Measurements from ENCODE around the gene TTC39C. TPM values are rescaled to one million over a fixed set of nuclear protein-coding genes. Genes with fewer than 3 reads are reported as not detected.

Gene TTC39C
- total and polyA plus RNA-seq, 2 donors (not counting 3 experiments of a cell fraction or from before 2014, with no cell fraction given) = 0.61 to 6.2 TPM

GRCh38 chr18:24013051-24013450 lies 1.5 kb upstream of the TTC39C start:
- no peak overlapping the region for H3K9ac ChIP-seq (replicated peaks; ENCODE audit: extremely low read depth, insufficient read depth, low read length)
- ChIA-PET CTCF (no interaction called here), POLR2A (interaction anchor here (0.7 kb wide), 1 partner anchor 348 kb away, joined by 4 read pairs; no protein-coding TSS in a partner anchor)
- BruUV-seq (replicated peaks) = no TSS peak
- dilution Hi-C loops (cut with MboI; ENCODE audit: extremely low pct_ligation_motif_present, low sequenced_read_pairs) (no loop called here), intact Hi-C loops (cut with micrococcal nuclease) (loop anchor here (10.0 kb wide), 1 partner anchor 102 kb away; no protein-coding TSS in a partner anchor)
- no peak overlapping the region for H3K4me3 ChIP-seq (replicated peaks in 1 of 3; ENCODE audit: insufficient read depth in 1 of 3, low read depth in 1 of 3, low read length in 3 of 3)
- no peak for DNase-seq (ENCODE audit: low read depth, low spot score)
- H3K4me2 ChIP-seq (ENCODE audit: insufficient read depth, low read length) = no peak overlapping the region
- H3K9me1 ChIP-seq (replicated peaks; ENCODE audit: control insufficient read depth, extremely low read depth, insufficient read depth, low read length) = no peaks in the 10 kb centered on the region
- peaks cover 41 to 58% of the 10 kb centered on the region in 2 experiments for H3K27me3 ChIP-seq (ENCODE audit: control insufficient read depth in 2 of 2, insufficient read depth in 2 of 2, low read length in 2 of 2)
- H4K20me1 ChIP-seq (replicated peaks; ENCODE audit: control insufficient read depth, extremely low read depth, insufficient read depth, low read length) = no peaks in the 10 kb centered on the region
- peaks cover 8% of the 10 kb centered on the region for H3K4me1 ChIP-seq (ENCODE audit: control insufficient read depth, extremely low read depth, insufficient read depth, low read length)
- H3K9me3 ChIP-seq (replicated peaks; ENCODE audit: control insufficient read depth, insufficient read depth, low read length) = no peaks in the 10 kb centered on the region
- H3K79me2 ChIP-seq (ENCODE audit: control insufficient read depth, insufficient read depth, low read length) = no peaks in the 10 kb centered on the region
- no peak overlapping the region for H3K27ac ChIP-seq (ENCODE audit: insufficient read depth, low read depth, low read length)
- no peak overlapping the region for H2AFZ ChIP-seq (ENCODE audit: low read depth, low read length)
- FAIRE-seq = peak; percentile 64
- TF ChIP-seq POLR2A (IDR thresholded peaks at IDR 0.05; ENCODE audit: low read depth, low read length) (no peak), MYC (IDR thresholded peaks at IDR 0.05; ENCODE audit: low read depth, low read length) (no peak)
- no peaks in the 10 kb centered on the region for H3K36me3 ChIP-seq (ENCODE audit: control insufficient read depth in 2 of 2, extremely low read depth in 1 of 2, insufficient read depth in 2 of 2, low read length in 2 of 2)

GRCh38 chr18:24014986-24015638 lies 558 bp downstream of the TTC39C start:
- Histone ChIP-seq H4K20me1 (replicated peaks; ENCODE audit: control insufficient read depth, extremely low read depth, insufficient read depth, low read length) (no peaks in the 10 kb centered on the region), H2AFZ (ENCODE audit: low read depth, low read length) (peak overlapping the region; percentile 98), H3K79me2 (ENCODE audit: control insufficient read depth, insufficient read depth, low read length) (no peaks in the 10 kb centered on the region), H3K4me2 (ENCODE audit: insufficient read depth, low read length) (peak overlapping the region; percentile 94), H3K9me1 (replicated peaks; ENCODE audit: control insufficient read depth, extremely low read depth, insufficient read depth, low read length) (no peaks in the 10 kb centered on the region), H3K36me3 (ENCODE audit: control insufficient read depth in 2 of 2, extremely low read depth in 1 of 2, insufficient read depth in 2 of 2, low read length in 2 of 2) (no peaks in the 10 kb centered on the region), H3K9ac (replicated peaks; ENCODE audit: extremely low read depth, insufficient read depth, low read length) (peak overlapping the region; percentile 52), H3K9me3 (replicated peaks; ENCODE audit: control insufficient read depth, insufficient read depth, low read length) (no peaks in the 10 kb centered on the region), H3K4me1 (ENCODE audit: control insufficient read depth, extremely low read depth, insufficient read depth, low read length) (peaks cover 8% of the 10 kb centered on the region), H3K4me3 (replicated peaks in 1 of 3; ENCODE audit: insufficient read depth in 1 of 3, low read depth in 1 of 3, low read length in 3 of 3) (peak overlapping the region; percentile 70 to 79 (median 77)), H3K27me3 (ENCODE audit: control insufficient read depth in 2 of 2, insufficient read depth in 2 of 2, low read length in 2 of 2) (peaks cover 28 to 41% of the 10 kb centered on the region in 2 experiments), H3K27ac (ENCODE audit: insufficient read depth, low read depth, low read length) (no peak overlapping the region)
- FAIRE-seq (peak; percentile 12), DNase-seq (ENCODE audit: low read depth, low spot score) (peak; percentile 35)
- no TSS peak for BruUV-seq (replicated peaks)
- dilution Hi-C loops (cut with MboI; ENCODE audit: extremely low pct_ligation_motif_present, low sequenced_read_pairs) (no loop called here), intact Hi-C loops (cut with micrococcal nuclease) (loop anchor here (10.0 kb wide), 1 partner anchor 100 kb away; no protein-coding TSS in a partner anchor)
- CTCF ChIA-PET = interaction anchor here (0.7 to 1.4 kb wide), 3 partner anchors 14 to 100 kb away, joined by 3 read pairs; no protein-coding TSS in a partner anchor
- TF ChIP-seq EZH2 (IDR thresholded peaks at IDR 0.05; ENCODE audit: borderline replicate concordance, low read depth, low read length, severe bottlenecking) = peak; percentile 44
- no peak for TF ChIP-seq POLR2A (IDR thresholded peaks at IDR 0.05; ENCODE audit: low read depth, low read length)
- peak in 1 of 2 donors; percentile 13 for TF ChIP-seq CTCF (IDR thresholded peaks at IDR 0.05; ENCODE audit: extremely low read depth in 1 of 2, insufficient read depth in 1 of 2, low read depth in 1 of 2, low read length in 2 of 2)
- POLR2A ChIA-PET = no interaction called here
